ENCODE results near the gene CEP85. TPM values are rescaled to one million over a fixed set of nuclear protein-coding genes. Genes with fewer than 3 reads are reported as not detected.

Gene CEP85
- 12.2 to 14.6 TPM (median 13.0 TPM) in 5 replicates for total RNA-seq (2022; extraction: Qiagen RNA extraction)

GRCh38 chr1:26233903-26234643 is at the start of gene CEP85:
Gene CEP85 (plus strand): TSS chr1:26234200. CDS start chr1:26239784, 5,584 bp downstream.

GRCh38 chr1:26190373-26190987 is 43.5 kb upstream of the CEP85 start, which contains the start of gene CATSPER4:
Gene CATSPER4 (plus strand): TSS chr1:26190602. CDS start chr1:26190628, 26 bp downstream.

GRCh38 chr1:26279456-26280332 is 45.7 kb downstream of the CEP85 start, which contains the start of gene SH3BGRL3:
Gene SH3BGRL3 (plus strand): TSS chr1:26280086. CDS start chr1:26280156, 70 bp downstream.

GRCh38 chr1:26306290-26307229 is 72.6 kb downstream of the CEP85 start, which contains the start of gene UBXN11:
Gene UBXN11 (minus strand): TSS chr1:26306636. CDS start chr1:26302883, 3,753 bp downstream.

GRCh38 chr1:26317612-26318337 is 83.8 kb downstream of the CEP85 start, which contains the start of gene CD52:
Gene CD52 (plus strand): TSS chr1:26317958. CDS start chr1:26318018, 60 bp downstream.

Other genes starting within 250 kb of the CEP85 start
- 7.5 to 9.6 TPM (median 7.6 TPM) in 5 replicates for gene PAFAH2, start 236.1 kb upstream of the CEP85 start, total RNA-seq (2022; extraction: Qiagen RNA extraction)
- 0.01 to 0.04 TPM in 2 of 5 replicates, not detected in the others for gene EXTL1, start 212.4 kb upstream of the CEP85 start, total RNA-seq (2022; extraction: Qiagen RNA extraction)
- 0.03 to 0.10 TPM (median 0.09 TPM) in 5 replicates for gene SLC30A2, start 188.1 kb upstream of the CEP85 start, total RNA-seq (2022; extraction: Qiagen RNA extraction)
- 0.08 to 0.17 TPM (median 0.13 TPM) in 5 replicates for gene TRIM63, start 166.6 kb upstream of the CEP85 start, total RNA-seq (2022; extraction: Qiagen RNA extraction)
- 1.5 to 2.0 TPM (median 1.9 TPM) in 5 replicates for gene PDIK1L, start 122.4 kb upstream of the CEP85 start, total RNA-seq (2022; extraction: Qiagen RNA extraction)
- 0.03 to 0.07 TPM (median 0.07 TPM) in 3 of 5 replicates, not detected in the others for gene FAM110D, start 75.1 kb upstream of the CEP85 start, total RNA-seq (2022; extraction: Qiagen RNA extraction)
- not detected in 5 replicates for gene C1orf232, start 65.2 kb upstream of the CEP85 start, total RNA-seq (2022; extraction: Qiagen RNA extraction)
- 48.0 to 76.8 TPM (median 69.5 TPM) in 5 replicates for gene ZNF593, start 64.3 kb upstream of the CEP85 start, total RNA-seq (2022; extraction: Qiagen RNA extraction)
- gene ZNF593OS, start 62.4 kb upstream of the CEP85 start, total RNA-seq (2022; extraction: Qiagen RNA extraction): 0.09 to 0.47 TPM in 2 of 5 replicates, not detected in the others
- 0.18 to 0.37 TPM (median 0.33 TPM) in 5 replicates for gene CNKSR1, start 56.7 kb upstream of the CEP85 start, total RNA-seq (2022; extraction: Qiagen RNA extraction)
- not detected in 5 replicates for gene CATSPER4, start 43.6 kb upstream of the CEP85 start, total RNA-seq (2022; extraction: Qiagen RNA extraction)
- gene SH3BGRL3, start 45.9 kb downstream of the CEP85 start, total RNA-seq (2022; extraction: Qiagen RNA extraction): 108 to 164 TPM (median 157 TPM) in 5 replicates
- 11.3 to 19.1 TPM (median 18.1 TPM) in 5 replicates for gene UBXN11, start 72.4 kb downstream of the CEP85 start, total RNA-seq (2022; extraction: Qiagen RNA extraction)
- gene CD52, start 83.8 kb downstream of the CEP85 start, total RNA-seq (2022; extraction: Qiagen RNA extraction): not detected in 5 replicates
- 1.2 to 2.6 TPM (median 1.8 TPM) in 5 replicates for gene CRYBG2, start 119.9 kb downstream of the CEP85 start, total RNA-seq (2022; extraction: Qiagen RNA extraction)
- not detected in 5 replicates for gene ZNF683, start 138.6 kb downstream of the CEP85 start, total RNA-seq (2022; extraction: Qiagen RNA extraction)
- gene LIN28A, start 176.6 kb downstream of the CEP85 start, total RNA-seq (2022; extraction: Qiagen RNA extraction): 0.03 TPM in 1 of 5 replicates, not detected in the others
- gene DHDDS, start 198.1 kb downstream of the CEP85 start, total RNA-seq (2022; extraction: Qiagen RNA extraction): 23.2 to 29.7 TPM (median 23.8 TPM) in 5 replicates
- 328 to 421 TPM (median 343 TPM) in 5 replicates for gene HMGN2, start 238.2 kb downstream of the CEP85 start, total RNA-seq (2022; extraction: Qiagen RNA extraction)